Fibroblast of mammary gland (primary cell): ENCODE results near the gene RAB21.
A peak's percentile ranks its signal among the peaks of the same experiment; 100 is the strongest.
"Not testable (repeated sequence)": the region's sequence is repeated elsewhere in the genome, so short reads cannot be mapped to it uniquely, and the experiment has no call there.

ENCODE experiments used
- DNase-seq: peaks from one replicate; pipeline ENCODE4 v3.0.0-alpha.2; 2010; ENCODE audit warnings: low read depth
- H3K4me3 ChIP-seq: 2 replicates; pipeline ENCODE4 v1.5.1; 2011; ENCODE audit warnings: low read depth, mild to moderate bottlenecking, low read length, moderate library complexity; ENCODE audit not compliant: control insufficient read depth
- CTCF ChIP-seq: conservative IDR thresholded peaks from 2 replicates; pipeline ENCODE4 v1.5.1; 2011; ENCODE audit warnings: low read depth, low read length, inconsistent platforms; ENCODE audit not compliant: control insufficient read depth, insufficient read depth

The RAB21 gene

GRCh38 chr12:71792599-71792998, 37.9 kb downstream of the RAB21 start:
- DNase-seq, result no peak
- TF ChIP-seq CTCF, result no peak
- no peak overlapping the region for H3K4me3 ChIP-seq

GRCh38 chr12:71795901-71796300, 41.2 kb downstream of the RAB21 start:
- TF ChIP-seq CTCF, result no peak
- DNase-seq, result no peak
- no peak overlapping the region for H3K4me3 ChIP-seq

- DNase-seq, result peak; percentile 28
- H3K4me3 ChIP-seq, result no peak overlapping the region
Measured at GRCh38 chr12:71797531-71797930, 42.9 kb downstream of the RAB21 start.

GRCh38 chr12:71799106-71799505, 44.4 kb downstream of the RAB21 start:
- no peak overlapping the region for H3K4me3 ChIP-seq
- DNase-seq, result peak; percentile 63
- no peak for TF ChIP-seq CTCF

More at GRCh38 chr12:71797531-71797930, 42.9 kb downstream of the RAB21 start:
- no peak for TF ChIP-seq CTCF

GRCh38 chr12:71800177-71800576, 45.5 kb downstream of the RAB21 start:
- no peak for DNase-seq
- H3K4me3 ChIP-seq, result no peak overlapping the region
- no peak for TF ChIP-seq CTCF

GRCh38 chr12:71804505-71804904, 49.8 kb downstream of the RAB21 start:
- no peak overlapping the region for H3K4me3 ChIP-seq
- no peak for DNase-seq
- TF ChIP-seq CTCF, result no peak

- peak; percentile 12 for DNase-seq
- H3K4me3 ChIP-seq, result no peak overlapping the region
- TF ChIP-seq CTCF, result no peak
Measured at GRCh38 chr12:71810921-71811320, 56.3 kb downstream of the RAB21 start.

GRCh38 chr12:71815242-71815641, 60.6 kb downstream of the RAB21 start:
- DNase-seq, result not testable (repeated sequence)

GRCh38 chr12:71822088-71822487, 67.4 kb downstream of the RAB21 start:
- not testable (repeated sequence) for DNase-seq, H3K4me3 ChIP-seq

More at GRCh38 chr12:71815242-71815641, 60.6 kb downstream of the RAB21 start:
- not testable (repeated sequence) for H3K4me3 ChIP-seq
